K562 (cell line): Measurements from ENCODE around the gene MAP2K7. TPM values are rescaled to one million over a fixed set of nuclear protein-coding genes. Genes with fewer than 3 reads are reported as not detected.
A peak's percentile ranks its signal among the peaks of the same experiment; 100 is the strongest.

Experiments
- BMI1 ChIP-seq: fragments of 150-350 bp; IDR thresholded peaks from 2 replicates; pipeline ENCODE4 v1.6.1; 2014; ENCODE audit warnings: low read length
- C11orf30 ChIP-seq: fragments of 450-650 bp; IDR thresholded peaks from 2 replicates; pipeline ENCODE4 v1.6.1; 2016; ENCODE audit warnings: low read depth, mild to moderate bottlenecking
- CCNT2 ChIP-seq: IDR thresholded peaks from 2 replicates; pipeline ENCODE4 v1.6.1; 2011; ENCODE audit warnings: borderline replicate concordance, low read depth, mild to moderate bottlenecking, moderate library complexity, mixed read lengths, low read length; ENCODE audit not compliant: insufficient read length; ENCODE audit errors: extremely low read depth
- CTCF ChIP-seq, 3 experiments: IDR thresholded peaks in 2 of 3; conservative IDR thresholded peaks in 1 of 3; 2 replicates each; pipeline ENCODE4 v1.5.1; 2011 to 2012; ENCODE audit warnings: low read length in 3 of 3, mild to moderate bottlenecking in 3 of 3, control low read depth in 2 of 3, improper control_type of control experiment in 1 of 3, inconsistent platforms in 1 of 3, low read depth in 1 of 3, mixed read lengths in 1 of 3, moderate library complexity in 1 of 3; ENCODE audit not compliant: insufficient read depth in 2 of 3
- ETV5 ChIP-seq: sonication (generic); formaldehyde crosslinking; IDR thresholded peaks from 2 replicates; pipeline ENCODE4 v1.4.0; 2020; ENCODE audit warnings: low read depth, mild to moderate bottlenecking, missing genetic modification reagents
- GATA2 ChIP-seq: sonication (generic); formaldehyde crosslinking; IDR thresholded peaks from 2 replicates; pipeline ENCODE4 v1.4.0; 2020; ENCODE audit warnings: mild to moderate bottlenecking, missing genetic modification reagents
- MTA3 ChIP-seq: fragments of 450-650 bp; formaldehyde crosslinking; IDR thresholded peaks from 2 replicates; pipeline ENCODE4 v1.6.1; 2017; ENCODE audit warnings: mild to moderate bottlenecking, borderline replicate concordance
- NRF1 ChIP-seq, 2 experiments: fragments of 450-650 bp; IDR thresholded peaks in 1 of 2; conservative IDR thresholded peaks in 1 of 2; 2 replicates each; pipeline ENCODE4 v1.6.1; 2014; ENCODE audit warnings: mild to moderate bottlenecking in 2 of 2
- RHOXF2B ChIP-seq: fragments of 250-450 bp; sonication (Bioruptor Pico); conservative IDR thresholded peaks from 2 replicates; pipeline ENCODE4 v1.5.1; 2021
- SAFB ChIP-seq: fragments of 200-400 bp; formaldehyde crosslinking; IDR thresholded peaks from 2 replicates; pipeline ENCODE4 v1.6.1; 2017; ENCODE audit warnings: low read depth, low read length, borderline replicate concordance
- ZBTB7A ChIP-seq: IDR thresholded peaks from 2 replicates; pipeline ENCODE4 v1.6.1; 2011; ENCODE audit warnings: low read depth, mild to moderate bottlenecking, low read length, moderate library complexity, borderline replicate concordance; ENCODE audit not compliant: control insufficient read depth
- ZFP36 ChIP-seq: fragments of 150-350 bp; IDR thresholded peaks from 2 replicates; pipeline ENCODE4 v1.6.1; 2018; ENCODE audit warnings: low read length, low read depth; ENCODE audit not compliant: partially characterized antibody
- ZFX ChIP-seq: sonication (generic); formaldehyde crosslinking; IDR thresholded peaks from 2 replicates; pipeline ENCODE4 v1.8.0; 2022; ENCODE audit warnings: mild to moderate bottlenecking, missing genetic modification reagents, moderate library complexity
- ZNF311 ChIP-seq: fragments of 250-450 bp; sonication (Bioruptor Pico); IDR thresholded peaks from 2 replicates; pipeline ENCODE4 v1.4.0; 2020; ENCODE audit warnings: mild to moderate bottlenecking, moderate library complexity
- ZNF431 ChIP-seq: sonication (generic); formaldehyde crosslinking; IDR thresholded peaks from 2 replicates; pipeline ENCODE4 v1.8.0; 2022; ENCODE audit warnings: mild to moderate bottlenecking, missing genetic modification reagents
- ZNF780A ChIP-seq: fragments of 250-450 bp; sonication (Bioruptor Pico); IDR thresholded peaks from 2 replicates; pipeline ENCODE4 v1.5.0; 2021; ENCODE audit warnings: mild to moderate bottlenecking
- polyA plus RNA-seq, 8 experiments: library from polyadenylated mRNA; depleted of rRNA in 4 of 8; stranded (reverse) in 5 of 8; unstranded in 3 of 8; fragments of >200 nt; fragmentation: Nextera tagmentation in 2 of 8; fragmentation: Illumina TruSeq in 1 of 8; extraction: Ambion mirVana in 2 of 8; extraction: Trizol in 1 of 8; gene quantifications; 2 replicates each; pipeline versions ENCODE4 v1.2.1 to v1.2.3, GENCODE V29; 2011 to 2014; ENCODE audit warnings: inconsistent platforms in 1 of 8, missing spikeins in 1 of 8
- total RNA-seq, 7 experiments: library from RNA; depleted of rRNA in 6 of 7; stranded (reverse); fragments of >200 nt in 6 of 7; fragmentation: Illumina TruSeq in 2 of 7; extraction: Trizol in 2 of 7; gene quantifications; 2 replicates each; pipeline versions ENCODE4 v1.2.1 to v1.2.3, GENCODE V29; 2011 to 2021; ENCODE audit warnings: low replicate concordance in 1 of 7
- TF ChIP-seq, protein P1 (sequence below): fragments of 250-450 bp; sonication (Bioruptor Pico); IDR thresholded peaks from 2 replicates; pipeline ENCODE4 v1.8.0; 2022; ENCODE audit warnings: moderate library complexity, mild to moderate bottlenecking, inconsistent platforms
- TF ChIP-seq, protein P2 (sequence below), 2 experiments: IDR thresholded peaks; 2 replicates each; pipeline ENCODE4 v1.6.1; 2011; ENCODE audit warnings: borderline replicate concordance in 1 of 2, control low read depth in 1 of 2, low read depth in 1 of 2, low read length in 1 of 2, mild to moderate bottlenecking in 1 of 2, mixed read lengths in 1 of 2, moderate library complexity in 1 of 2; ENCODE audit not compliant: insufficient read depth in 1 of 2, insufficient read length in 1 of 2, poor library complexity in 1 of 2, severe bottlenecking in 1 of 2; ENCODE audit errors: extremely low read depth in 1 of 2
- TF ChIP-seq, protein P3 (sequence below), 3 experiments: fragments of 200-800 bp in 1 of 3; fragments of 250-450 bp in 1 of 3; fragments of 450-650 bp in 1 of 3; sonication (Bioruptor Pico) in 1 of 3; sonication (Bioruptor generic) in 1 of 3; formaldehyde crosslinking in 1 of 3; IDR thresholded peaks; 2 replicates each; pipeline versions ENCODE4 v1.6.1 to v1.8.0; 2016 to 2022; ENCODE audit warnings: mild to moderate bottlenecking in 2 of 3, missing genetic modification characterization in 2 of 3, missing compliant biosample characterization in 1 of 3, moderate library complexity in 1 of 3

The MAP2K7 gene
- total and polyA plus RNA-seq, 9 of the 15 experiments (the other 6 are each of a cell fraction or from before 2014, with no cell fraction given), result 0.51 to 45.8 (median 14.1) TPM

- TF ChIP-seq, protein P1, sequence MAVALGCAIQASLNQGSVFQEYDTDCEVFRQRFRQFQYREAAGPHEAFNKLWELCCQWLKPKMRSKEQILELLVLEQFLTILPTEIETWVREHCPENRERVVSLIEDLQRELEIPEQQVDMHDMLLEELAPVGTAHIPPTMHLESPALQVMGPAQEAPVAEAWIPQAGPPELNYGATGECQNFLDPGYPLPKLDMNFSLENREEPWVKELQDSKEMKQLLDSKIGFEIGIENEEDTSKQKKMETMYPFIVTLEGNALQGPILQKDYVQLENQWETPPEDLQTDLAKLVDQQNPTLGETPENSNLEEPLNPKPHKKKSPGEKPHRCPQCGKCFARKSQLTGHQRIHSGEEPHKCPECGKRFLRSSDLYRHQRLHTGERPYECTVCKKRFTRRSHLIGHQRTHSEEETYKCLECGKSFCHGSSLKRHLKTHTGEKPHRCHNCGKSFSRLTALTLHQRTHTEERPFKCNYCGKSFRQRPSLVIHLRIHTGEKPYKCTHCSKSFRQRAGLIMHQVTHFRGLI (CRISPR knock-in tag), result no peak
- no peak for TF ChIP-seq BMI1
- peak; percentile 91 for TF ChIP-seq ZBTB7A
- TF ChIP-seq ETV5 (CRISPR knock-in tag), result no peak
- TF ChIP-seq, protein P2, sequence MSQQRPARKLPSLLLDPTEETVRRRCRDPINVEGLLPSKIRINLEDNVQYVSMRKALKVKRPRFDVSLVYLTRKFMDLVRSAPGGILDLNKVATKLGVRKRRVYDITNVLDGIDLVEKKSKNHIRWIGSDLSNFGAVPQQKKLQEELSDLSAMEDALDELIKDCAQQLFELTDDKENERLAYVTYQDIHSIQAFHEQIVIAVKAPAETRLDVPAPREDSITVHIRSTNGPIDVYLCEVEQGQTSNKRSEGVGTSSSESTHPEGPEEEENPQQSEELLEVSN (IDR thresholded peaks at IDR 0.05; ENCODE audit: borderline replicate concordance in 1 of 2, extremely low read depth in 1 of 2, insufficient read depth in 1 of 2, insufficient read length in 1 of 2, low read depth in 1 of 2, low read length in 1 of 2, poor library complexity in 1 of 2, severe bottlenecking in 1 of 2), result peak; percentile 45
- TF ChIP-seq C11orf30, result no peak
- 0 out of 2 replicates have a peak, but pooled peaks have one; percentile 24 for TF ChIP-seq MTA3
- peak; percentile 37 for TF ChIP-seq ZFX (CRISPR knock-in tag)
- TF ChIP-seq SAFB, result no peak
- no peak for TF ChIP-seq RHOXF2B (CRISPR knock-in tag)
- TF ChIP-seq ZNF780A (CRISPR knock-in tag), result no peak
- peak in 1 of 3 experiments; percentile 27; a peak in 1 of 6 replicates for TF ChIP-seq CTCF (IDR thresholded peaks at IDR 0.05 in 2 of 3, conservative IDR thresholded peaks at IDR 0.05 in 1 of 3; ENCODE audit: insufficient read depth in 2 of 3, low read depth in 1 of 3, low read length in 3 of 3)
- no peak for TF ChIP-seq ZFP36
- TF ChIP-seq CCNT2, result peak; percentile 46
- peak; percentile 39; the same call in 1 of the 2 replicates for TF ChIP-seq ZNF431 (CRISPR knock-in tag)
- TF ChIP-seq GATA2 (CRISPR knock-in tag), result no peak
- TF ChIP-seq, protein P3, sequence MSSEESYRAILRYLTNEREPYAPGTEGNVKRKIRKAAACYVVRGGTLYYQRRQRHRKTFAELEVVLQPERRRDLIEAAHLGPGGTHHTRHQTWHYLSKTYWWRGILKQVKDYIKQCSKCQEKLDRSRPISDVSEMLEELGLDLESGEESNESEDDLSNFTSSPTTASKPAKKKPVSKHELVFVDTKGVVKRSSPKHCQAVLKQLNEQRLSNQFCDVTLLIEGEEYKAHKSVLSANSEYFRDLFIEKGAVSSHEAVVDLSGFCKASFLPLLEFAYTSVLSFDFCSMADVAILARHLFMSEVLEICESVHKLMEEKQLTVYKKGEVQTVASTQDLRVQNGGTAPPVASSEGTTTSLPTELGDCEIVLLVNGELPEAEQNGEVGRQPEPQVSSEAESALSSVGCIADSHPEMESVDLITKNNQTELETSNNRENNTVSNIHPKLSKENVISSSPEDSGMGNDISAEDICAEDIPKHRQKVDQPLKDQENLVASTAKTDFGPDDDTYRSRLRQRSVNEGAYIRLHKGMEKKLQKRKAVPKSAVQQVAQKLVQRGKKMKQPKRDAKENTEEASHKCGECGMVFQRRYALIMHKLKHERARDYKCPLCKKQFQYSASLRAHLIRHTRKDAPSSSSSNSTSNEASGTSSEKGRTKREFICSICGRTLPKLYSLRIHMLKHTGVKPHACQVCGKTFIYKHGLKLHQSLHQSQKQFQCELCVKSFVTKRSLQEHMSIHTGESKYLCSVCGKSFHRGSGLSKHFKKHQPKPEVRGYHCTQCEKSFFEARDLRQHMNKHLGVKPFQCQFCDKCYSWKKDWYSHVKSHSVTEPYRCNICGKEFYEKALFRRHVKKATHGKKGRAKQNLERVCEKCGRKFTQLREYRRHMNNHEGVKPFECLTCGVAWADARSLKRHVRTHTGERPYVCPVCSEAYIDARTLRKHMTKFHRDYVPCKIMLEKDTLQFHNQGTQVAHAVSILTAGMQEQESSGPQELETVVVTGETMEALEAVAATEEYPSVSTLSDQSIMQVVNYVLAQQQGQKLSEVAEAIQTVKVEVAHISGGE (CRISPR knock-in tag; IDR thresholded peaks at IDR 0.05), result no peak
- peak; percentile 61 to 64 for TF ChIP-seq NRF1 (conservative IDR thresholded peaks at IDR 0.05 in 1 of 2, IDR thresholded peaks at IDR 0.05 in 1 of 2)
- TF ChIP-seq ZNF311 (CRISPR knock-in tag), result no peak
These were observed 45.4 kb upstream of the MAP2K7 start (continued) for GRCh38 chr19:7858109-7858770.
